ENCODE data around the gene SORT1. TPM values are rescaled to one million over a fixed set of nuclear protein-coding genes. Genes with fewer than 3 reads are reported as not detected.

The SORT1 gene
- total and polyA plus RNA-seq, 4 donors, result 1.0 to 10.6 (median 3.4) TPM

- 92% methylated on average over 16 of the region's 16 CpGs for WGBS
- DNase-seq (ENCODE audit: low spot score), result no peak
- Histone ChIP-seq H3K27me3 (ENCODE audit: control insufficient read depth in 4 of 4, insufficient read depth in 4 of 4, low read length in 3 of 4) (no peaks in the 10 kb centered on the region), H3K4me3 (ENCODE audit: low read depth in 1 of 3, low read length in 3 of 3) (no peak overlapping the region), H3K27ac (ENCODE audit: low read depth in 1 of 2, low read length in 2 of 2) (no peak overlapping the region), H3K9ac (ENCODE audit: low read depth in 1 of 2, low read length in 2 of 2) (no peak overlapping the region), H3K4me1 (ENCODE audit: control insufficient read depth in 4 of 4, insufficient read depth in 4 of 4, low read length in 3 of 4) (peaks cover 4 to 35% (median 25%) of the 10 kb centered on the region in 4 donors), H3K9me3 (ENCODE audit: control insufficient read depth in 4 of 4, low read length in 3 of 4) (no peaks in the 10 kb centered on the region), H3K36me3 (ENCODE audit: control insufficient read depth in 4 of 4, insufficient read depth in 3 of 4, low read depth in 1 of 4, low read length in 3 of 4) (no peaks in the 10 kb centered on the region)
- TF ChIP-seq ATF3 (IDR thresholded peaks at IDR 0.05) (no peak), SP1 (IDR thresholded peaks at IDR 0.05) (no peak), REST (IDR thresholded peaks at IDR 0.05) (no peak), EGR1 (IDR thresholded peaks at IDR 0.05; ENCODE audit: low read depth in 2 of 2) (no peak), NR2F2 (IDR thresholded peaks at IDR 0.05) (no peak), RXRA (IDR thresholded peaks at IDR 0.05) (no peak), FOXA1 (IDR thresholded peaks at IDR 0.05) (no peak), GABPA (IDR thresholded peaks at IDR 0.05 in 1 of 2, conservative IDR thresholded peaks at IDR 0.05 in 1 of 2) (no peak), TAF1 (conservative IDR thresholded peaks at IDR 0.05) (no peak), JUND (IDR thresholded peaks at IDR 0.05) (no peak), CTCF (IDR thresholded peaks at IDR 0.05; ENCODE audit: low read depth, low read length, missing input control) (no peak), YY1 (IDR thresholded peaks at IDR 0.05) (no peak), HNF4G (IDR thresholded peaks at IDR 0.05) (no peak)
Observed at GRCh38 chr1:109272831-109273547, 124.7 kb downstream of the SORT1 start.

GRCh38 chr1:109272021-109272799, 125.5 kb downstream of the SORT1 start:
- Histone ChIP-seq H3K9ac (ENCODE audit: low read depth in 1 of 2, low read length in 2 of 2) (no peak overlapping the region), H3K27me3 (ENCODE audit: control insufficient read depth in 4 of 4, insufficient read depth in 4 of 4, low read length in 3 of 4) (no peaks in the 10 kb centered on the region), H3K27ac (ENCODE audit: low read depth in 1 of 2, low read length in 2 of 2) (no peak overlapping the region), H3K36me3 (ENCODE audit: control insufficient read depth in 4 of 4, insufficient read depth in 3 of 4, low read depth in 1 of 4, low read length in 3 of 4) (no peaks in the 10 kb centered on the region), H3K4me3 (ENCODE audit: low read depth in 1 of 3, low read length in 3 of 3) (no peak overlapping the region), H3K4me1 (ENCODE audit: control insufficient read depth in 4 of 4, insufficient read depth in 4 of 4, low read length in 3 of 4) (peaks cover 2 to 27% (median 18%) of the 10 kb centered on the region in 4 donors), H3K9me3 (ENCODE audit: control insufficient read depth in 4 of 4, low read length in 3 of 4) (no peaks in the 10 kb centered on the region)
- 94% methylated on average over 13 of the region's 13 CpGs for WGBS
- no peak for DNase-seq (ENCODE audit: low spot score)
- TF ChIP-seq TAF1 (conservative IDR thresholded peaks at IDR 0.05) (no peak), GABPA (IDR thresholded peaks at IDR 0.05 in 1 of 2, conservative IDR thresholded peaks at IDR 0.05 in 1 of 2) (no peak), HNF4A (conservative IDR thresholded peaks at IDR 0.05) (no peak), FOXA2 (IDR thresholded peaks at IDR 0.05) (no peak), RAD21 (IDR thresholded peaks at IDR 0.05) (no peak), CTCF (IDR thresholded peaks at IDR 0.05; ENCODE audit: low read depth, low read length, missing input control) (no peak), REST (IDR thresholded peaks at IDR 0.05) (no peak), EGR1 (IDR thresholded peaks at IDR 0.05; ENCODE audit: low read depth in 2 of 2) (no peak), FOXA1 (IDR thresholded peaks at IDR 0.05) (no peak), MAX (IDR thresholded peaks at IDR 0.05) (no peak), JUND (IDR thresholded peaks at IDR 0.05) (no peak), YY1 (IDR thresholded peaks at IDR 0.05) (no peak), RXRA (IDR thresholded peaks at IDR 0.05) (no peak)

Data from liver (tissue), 9 donors.